GM19438 (cell line): ENCODE data around the gene BATF.
A peak's percentile ranks its signal among the peaks of the same experiment; 100 is the strongest.

Experiments
- ATAC-seq: cut with Tn5 transposase; IDR thresholded peaks from one replicate; pipeline ENCODE4 v1.9.1; 2021; ENCODE audit warnings: low read depth; ENCODE audit not compliant: unreplicated experiment

BATF gene

DNA sequence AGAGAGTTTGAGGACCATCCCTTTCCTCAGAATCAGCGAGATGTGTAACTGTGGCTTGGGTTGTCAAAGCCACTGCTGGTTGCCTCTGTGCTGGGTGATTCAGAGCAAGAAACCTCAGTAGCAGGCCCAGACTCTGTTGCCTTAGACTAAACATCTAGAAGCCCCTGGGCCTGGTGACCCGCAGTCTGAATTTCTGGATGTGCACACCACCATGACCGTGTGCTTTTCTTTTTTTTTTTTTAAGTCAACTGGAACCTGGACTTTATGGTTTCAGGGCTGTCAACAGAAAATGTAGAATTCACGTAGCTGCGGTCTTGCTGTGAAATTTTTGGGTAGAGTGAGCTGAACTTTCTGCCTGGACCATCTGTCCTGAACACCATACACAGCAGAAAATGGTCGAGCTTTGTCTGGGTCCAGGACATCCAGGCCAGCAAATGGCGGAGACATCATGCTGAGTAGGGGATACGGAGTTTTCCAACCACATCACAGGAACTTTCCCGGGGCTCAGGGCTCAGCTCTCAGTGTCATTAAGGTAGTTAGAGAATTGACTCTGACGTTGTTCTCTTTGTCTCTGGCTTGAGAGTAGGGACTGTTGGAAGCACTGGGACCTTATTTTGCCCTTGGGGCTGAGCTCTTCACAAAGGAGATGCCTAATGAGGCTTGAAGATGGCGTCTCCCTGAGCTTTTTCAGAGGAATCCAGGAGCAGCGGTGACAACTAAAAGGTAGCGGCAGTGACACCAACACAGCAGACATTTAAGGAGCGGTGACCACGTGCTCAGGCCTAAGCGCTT is 23.0 kb upstream of the BATF start:
- no peak for ATAC-seq

DNA sequence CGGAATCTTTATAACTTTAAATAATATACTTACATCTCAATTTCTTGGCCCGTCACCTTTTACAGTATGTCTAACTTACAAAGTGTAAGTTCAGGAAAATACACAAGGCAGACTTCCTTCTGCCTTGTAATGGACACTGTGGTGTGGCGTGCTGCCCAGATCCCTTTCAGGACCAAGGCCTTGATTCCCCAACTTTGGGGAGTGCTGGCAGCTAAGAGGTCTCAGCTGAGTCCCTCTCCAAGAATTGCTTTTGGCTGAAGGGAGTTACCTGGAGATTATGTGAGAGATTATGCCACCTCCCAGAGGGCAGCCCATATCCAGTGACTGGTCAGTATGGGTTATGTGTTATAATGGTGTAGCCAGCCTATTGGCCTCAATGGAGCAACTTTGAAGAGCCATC is 21.2 kb upstream of the BATF start:
- ATAC-seq = no peak

DNA sequence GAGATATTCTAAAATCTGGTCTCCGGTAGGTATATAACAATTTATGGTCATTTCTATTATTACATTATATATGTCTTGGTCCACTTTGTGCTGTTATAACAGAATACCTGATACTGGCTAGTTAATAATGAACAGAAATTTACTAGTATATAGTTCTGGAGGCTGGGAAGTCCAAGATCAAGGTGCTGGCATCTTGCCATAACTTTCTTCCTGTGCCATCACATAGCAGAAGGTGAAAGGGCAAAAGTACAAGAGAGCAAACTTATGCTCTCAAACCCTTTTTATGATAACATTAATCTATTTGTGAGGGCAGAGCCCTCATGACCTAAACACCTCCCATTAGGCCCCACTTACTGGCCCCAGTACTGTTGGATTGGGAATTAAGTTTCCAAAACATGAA is 17.9 kb upstream of the BATF start:
- ATAC-seq = no peak

DNA sequence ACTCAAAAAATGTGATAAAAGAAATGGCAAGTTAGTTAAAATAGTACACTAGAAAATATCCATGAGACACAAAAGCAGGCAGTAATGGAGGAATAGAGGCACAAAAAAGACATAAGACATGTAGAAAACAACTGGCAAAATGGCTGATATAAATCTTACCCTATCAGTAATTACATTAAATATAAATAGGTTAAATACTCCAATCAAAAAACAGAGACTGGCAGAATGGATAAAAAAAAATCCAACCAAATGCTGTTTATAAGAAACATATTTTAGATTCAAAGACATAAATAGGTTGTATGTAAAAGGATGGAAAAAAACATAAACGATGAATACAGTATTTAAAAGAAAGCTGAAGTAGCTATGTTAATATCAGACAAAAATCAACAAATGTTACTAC is 15.3 kb upstream of the BATF start:
- no peak for ATAC-seq

DNA sequence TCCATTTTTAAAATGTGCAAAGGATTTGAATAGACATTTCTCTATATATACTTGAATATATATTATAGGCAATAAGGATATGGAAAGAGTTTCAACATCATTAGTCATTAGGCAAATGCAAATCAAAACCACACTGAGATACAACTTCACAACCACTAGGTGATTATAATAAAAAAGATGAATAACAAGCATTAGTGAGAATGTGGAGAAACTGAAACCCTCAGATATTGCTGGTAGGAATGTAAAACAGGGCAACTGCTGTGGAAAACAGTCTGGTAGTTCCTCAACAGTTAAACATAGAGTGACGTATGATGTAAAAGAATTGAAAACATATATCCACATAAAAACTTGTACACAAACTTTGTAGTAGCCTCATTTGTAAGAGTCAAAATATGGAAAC is 11.7 kb upstream of the BATF start:
- ATAC-seq = no peak

DNA sequence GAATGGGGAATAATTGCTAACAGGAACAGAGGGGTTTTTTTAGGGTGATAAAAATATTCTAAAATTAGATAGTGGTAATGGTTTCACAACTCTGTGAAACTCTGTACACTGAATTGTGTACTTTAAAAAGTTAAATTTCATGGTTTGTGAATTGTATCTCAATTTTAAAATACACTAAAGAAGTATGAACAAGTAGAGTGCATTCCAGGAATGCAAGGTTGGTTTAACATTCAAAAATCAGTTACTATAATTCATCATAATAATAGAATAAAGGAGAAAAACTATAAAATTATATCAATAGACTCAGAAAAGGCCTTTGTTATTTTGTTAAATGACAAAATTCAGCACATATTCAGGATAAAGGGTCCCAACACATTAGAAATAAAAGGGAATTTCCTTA is 11.1 kb upstream of the BATF start:
- no peak for ATAC-seq

DNA sequence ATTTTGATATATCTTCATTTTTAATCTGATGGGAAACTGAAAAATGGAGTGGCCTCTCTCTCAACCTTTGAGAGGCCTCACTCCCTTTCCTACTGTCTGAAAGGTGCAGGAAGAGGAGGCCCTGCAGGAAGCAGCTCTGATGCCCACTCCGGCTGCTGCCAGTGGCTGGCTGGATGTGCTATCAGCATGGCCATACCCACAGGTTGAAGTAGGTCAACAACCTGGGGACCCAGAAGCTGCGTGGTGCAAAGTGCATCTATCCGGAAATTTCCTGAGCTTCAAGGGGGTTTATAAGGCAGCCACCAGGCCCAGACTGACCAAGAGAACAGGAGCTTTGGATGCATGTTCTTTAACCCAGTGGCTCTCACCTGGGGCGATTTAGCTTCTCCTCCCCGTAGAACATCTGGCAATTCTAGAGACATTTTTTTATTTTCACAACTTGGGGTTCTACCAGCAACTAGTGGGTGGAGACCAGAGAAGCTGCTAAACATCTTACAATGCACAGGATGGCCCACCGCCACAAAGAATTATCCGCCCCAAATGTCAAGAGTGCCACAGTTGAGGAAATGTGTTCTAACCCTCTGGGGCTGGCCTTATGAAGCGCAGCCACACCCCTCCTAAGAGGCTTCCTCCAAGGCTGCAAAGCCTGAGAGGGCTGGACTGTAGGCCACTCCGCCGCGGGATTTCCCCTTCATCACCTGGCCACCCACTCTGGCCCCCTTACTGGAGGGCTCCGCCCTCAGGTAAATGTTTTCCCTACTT is 8.2 kb upstream of the BATF start:
- peak; percentile 41 for ATAC-seq

DNA sequence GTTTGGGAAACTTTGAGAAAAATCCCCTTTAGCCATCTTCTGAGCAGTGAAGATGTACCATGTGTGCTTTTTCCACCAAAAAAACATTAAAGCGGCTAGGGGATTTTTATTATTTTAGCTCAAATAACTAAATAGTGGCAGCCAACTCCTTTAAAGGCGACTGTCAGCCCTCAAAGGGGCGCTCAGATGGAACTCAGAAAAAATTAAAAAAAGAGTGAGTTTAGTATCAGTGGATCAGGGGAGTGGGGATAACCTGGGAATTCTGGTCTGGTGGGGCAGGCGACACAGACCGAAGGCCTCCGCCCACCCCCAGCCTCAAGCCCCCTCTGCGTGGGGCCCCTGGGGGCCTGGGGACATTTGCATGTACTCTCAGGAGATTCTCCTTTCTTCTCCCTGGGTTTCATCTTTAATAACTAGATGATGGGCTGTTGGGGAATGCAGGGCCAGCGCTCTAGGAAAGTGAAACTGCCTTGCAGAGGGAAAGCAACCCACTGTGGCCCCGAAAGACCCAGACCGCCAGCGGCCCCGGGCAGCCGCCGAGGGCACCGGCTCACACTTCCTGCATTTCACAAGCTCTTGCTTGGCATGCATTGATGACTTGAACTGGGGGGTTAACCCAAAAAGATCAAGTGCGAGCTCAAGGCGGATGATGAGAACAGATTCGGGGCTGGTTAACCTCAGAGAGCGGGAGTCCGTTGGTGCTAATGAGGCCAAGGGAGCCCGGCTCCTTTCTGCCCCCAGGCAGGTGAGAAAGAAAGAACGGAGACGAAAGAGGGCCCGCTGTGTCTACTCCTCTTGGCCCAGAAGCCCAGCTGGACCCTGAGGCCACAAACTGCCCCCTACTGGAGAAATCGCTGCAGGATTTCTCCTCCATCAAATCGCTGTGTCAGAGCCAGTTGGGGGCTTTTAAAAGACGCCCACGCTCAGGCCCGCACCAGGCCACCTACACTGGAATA is 7.3 kb upstream of the BATF start:
- peak; percentile 50 for ATAC-seq

DNA sequence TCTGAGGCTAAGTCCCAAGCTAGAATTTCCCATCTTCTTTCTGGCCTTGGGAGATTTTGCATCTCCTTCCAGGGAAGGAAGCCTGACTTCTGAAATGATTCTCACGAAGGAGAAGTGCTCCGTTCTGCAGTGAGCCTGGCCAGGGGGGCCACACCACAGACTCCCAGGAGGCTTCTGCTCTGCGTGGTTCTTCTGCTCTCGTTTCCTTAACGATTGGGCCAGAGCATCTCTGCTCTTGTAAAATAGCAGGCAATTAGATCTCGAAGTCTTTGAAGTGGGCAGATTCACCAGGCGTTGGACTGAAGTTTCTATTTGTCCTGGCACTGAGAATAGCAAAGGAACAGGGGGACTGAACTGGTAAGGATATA is 6.7 kb upstream of the BATF start:
- peak; percentile 48 for ATAC-seq

DNA sequence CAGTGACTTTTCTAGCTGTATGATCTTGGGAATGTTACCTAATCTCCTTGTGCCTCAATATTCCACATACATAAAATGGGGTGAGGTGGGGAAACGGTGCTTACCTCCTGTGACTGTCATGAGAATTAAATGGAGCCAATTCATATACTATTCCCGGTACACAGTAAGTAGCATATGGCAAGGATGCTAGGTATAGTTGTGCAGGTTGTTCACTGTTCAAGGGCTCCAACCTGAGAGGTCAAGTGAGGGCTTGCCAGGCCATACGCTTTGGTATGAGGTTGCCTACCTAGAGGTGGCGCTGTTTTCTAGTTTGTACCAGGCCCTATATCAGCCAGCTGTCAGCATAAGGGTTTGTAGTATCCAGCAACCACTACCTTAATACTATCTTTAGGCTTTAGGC is 3.6 kb upstream of the BATF start:
- ATAC-seq = no peak

DNA sequence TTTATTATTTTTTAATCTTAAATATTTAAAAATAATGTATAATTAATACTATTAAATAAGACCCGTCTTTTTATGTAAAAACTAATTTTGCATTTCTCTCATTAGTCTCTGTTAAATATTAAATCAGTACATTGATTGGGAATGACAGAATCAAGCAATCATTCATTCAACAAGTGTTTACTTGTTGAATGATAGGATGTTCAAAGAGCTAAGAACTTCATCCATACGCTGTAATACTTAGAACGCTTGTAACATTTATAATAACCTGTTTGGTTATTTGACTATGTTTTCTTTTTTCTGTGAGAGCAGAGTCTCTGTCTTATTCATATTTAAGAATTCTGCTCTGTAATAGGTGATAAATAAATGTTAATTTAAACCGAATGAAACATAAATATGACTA is 2.9 kb upstream of the BATF start:
- no peak for ATAC-seq

DNA sequence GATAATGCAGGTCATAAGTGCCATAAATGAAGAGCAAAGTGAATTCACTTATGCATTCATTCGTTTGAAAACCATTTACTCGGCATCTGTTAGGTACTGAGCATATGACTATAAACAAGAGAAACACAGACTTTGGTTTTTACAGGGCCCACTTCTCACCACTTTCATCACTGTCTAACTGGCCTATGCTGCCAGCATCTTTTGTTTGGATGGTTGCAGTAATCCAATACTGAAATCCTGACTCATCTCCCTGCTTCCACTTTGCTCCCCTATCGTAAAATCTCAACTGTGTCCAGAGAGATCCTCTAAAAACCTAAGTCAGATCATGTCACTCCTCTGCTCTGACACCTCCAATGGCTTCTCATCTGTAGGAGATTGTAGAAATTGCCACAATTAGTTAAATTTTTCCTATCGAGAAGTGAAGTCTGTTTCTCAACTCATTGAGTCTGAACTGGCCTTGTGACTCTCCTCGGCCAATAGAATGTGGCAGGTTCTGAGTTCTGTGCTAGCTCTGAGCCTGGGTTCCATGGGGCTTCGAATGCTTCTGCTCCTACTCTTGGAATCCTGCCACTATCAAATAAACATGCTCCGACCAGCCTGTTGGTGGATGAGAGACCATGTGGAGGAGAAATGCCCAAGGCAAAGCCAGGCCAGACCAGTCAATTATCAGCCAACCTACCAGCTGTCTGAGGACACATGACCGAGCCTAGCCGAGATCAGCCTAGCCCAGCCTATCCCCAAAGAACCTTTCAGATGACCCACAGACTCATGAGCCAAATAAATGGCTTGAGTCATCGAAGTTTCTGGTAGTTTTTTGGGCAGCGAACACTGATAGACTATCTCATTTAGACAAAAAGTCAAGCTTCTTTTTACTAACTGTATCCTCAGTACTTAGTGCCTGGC is 2.2 kb upstream of the BATF start:
- no peak for ATAC-seq

DNA sequence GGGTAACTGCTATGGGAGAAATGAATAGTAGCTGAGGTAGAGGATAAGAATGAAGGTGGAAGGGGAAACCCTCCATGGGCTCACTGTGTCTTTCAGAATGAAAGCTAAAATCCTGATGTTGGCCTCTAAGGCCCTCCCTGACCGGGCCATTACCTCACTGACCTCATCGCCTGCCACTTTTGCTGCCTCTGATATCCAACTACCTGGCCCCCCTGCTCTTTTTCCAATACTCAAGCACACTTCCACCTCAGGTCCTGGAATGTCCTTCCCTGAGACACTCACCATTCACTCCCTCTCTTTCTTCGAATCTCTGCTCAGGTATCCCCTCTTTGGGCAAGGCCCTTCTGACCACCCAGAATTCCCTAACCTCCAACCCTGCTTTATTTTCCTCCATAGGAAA is 1.4 kb upstream of the BATF start:
- no peak for ATAC-seq

DNA sequence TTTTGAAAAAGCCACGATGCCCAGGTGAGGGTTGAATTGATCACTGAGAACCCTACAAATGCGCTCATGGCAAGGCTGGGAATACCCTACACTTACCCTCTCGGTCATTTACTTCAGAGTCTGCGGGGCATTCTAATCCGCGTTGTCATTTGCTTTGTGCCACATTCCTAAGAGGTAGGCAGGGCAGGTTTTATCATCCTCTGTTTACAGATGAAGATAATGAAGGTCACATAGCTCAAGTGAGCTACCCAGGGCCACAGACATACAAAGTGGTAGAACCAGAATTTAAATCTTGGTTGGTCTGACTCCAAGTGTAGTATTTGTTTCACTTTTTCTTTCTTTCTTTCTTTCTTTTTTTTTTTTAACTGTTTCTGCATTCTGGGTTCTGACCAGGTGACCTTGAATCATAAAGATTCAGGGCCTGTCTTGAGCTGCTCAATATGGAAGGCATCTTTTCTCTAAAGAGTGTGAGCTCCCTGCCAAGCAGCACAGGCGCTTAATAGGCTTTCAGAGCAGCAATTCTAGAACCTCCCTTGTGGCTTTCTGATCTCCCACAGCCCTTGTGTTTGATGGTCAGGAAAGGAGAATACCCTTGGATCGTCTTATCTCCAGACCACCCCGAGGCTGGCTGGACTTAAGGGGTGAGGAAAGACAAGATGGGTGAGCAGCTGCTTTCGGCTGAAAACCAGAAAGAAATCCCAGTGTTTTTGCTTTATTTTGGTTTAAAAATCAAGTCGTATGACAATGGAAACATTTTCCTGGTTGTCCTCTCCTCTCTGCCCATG is 662 bp upstream of the BATF start:
- ATAC-seq = peak; percentile 30

DNA sequence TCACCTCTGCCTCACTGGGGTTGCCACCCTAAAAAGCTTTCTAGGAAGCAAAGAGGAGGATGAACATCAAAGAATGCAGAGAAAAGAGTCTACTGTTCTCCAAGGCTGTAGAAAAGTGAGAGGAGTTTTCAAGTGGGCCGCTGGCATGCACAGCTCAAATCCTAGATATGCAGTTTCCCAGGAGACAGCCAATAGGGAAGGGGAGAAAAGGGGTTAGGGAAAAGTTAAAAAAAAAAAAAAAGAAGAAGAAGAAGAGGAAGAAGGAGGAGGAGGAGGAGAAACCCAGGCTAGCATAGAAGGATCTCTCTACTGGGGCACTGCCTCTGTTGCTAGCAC is 682 bp downstream of the BATF start:
- ATAC-seq = no peak

DNA sequence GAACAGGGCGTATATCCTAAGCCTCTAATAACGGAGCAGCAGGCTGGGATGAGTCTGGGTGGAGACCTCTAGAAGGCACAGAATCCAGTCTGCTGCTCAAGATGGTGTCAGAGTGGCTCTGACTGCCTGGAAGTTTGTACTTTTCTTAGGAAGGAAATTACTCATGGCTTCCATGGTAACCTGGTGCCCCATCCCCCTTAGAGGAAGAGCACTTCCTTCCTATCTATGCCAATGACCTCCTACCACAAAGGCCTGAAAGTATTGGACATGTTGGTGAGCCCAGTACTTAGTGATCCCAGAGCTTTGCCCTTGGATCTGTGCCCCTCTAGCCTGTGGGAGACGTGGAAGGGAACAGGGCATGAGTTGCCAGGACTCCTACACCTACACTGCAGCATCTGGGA is 1.5 kb downstream of the BATF start:
- ATAC-seq = no peak

DNA sequence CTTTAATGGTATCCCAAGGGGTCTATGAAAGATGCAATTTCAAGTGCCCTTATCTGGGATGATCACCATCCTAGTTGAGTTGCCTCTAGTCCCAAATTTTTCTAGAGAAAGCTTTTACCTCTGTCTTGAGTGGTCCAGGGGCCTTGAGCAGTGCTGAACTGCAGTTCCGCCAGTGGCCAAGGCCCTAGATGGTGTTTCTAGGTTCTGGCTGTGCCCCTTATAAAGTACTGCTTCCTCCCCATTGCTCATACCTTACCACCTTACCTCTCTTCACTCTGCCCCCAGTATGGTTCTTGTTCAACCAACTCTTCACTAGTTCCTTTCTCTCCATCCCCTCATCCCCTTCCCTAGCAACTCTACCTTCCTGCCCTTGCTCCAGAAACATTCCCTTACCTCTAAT is 3.7 kb downstream of the BATF start:
- no peak for ATAC-seq

DNA sequence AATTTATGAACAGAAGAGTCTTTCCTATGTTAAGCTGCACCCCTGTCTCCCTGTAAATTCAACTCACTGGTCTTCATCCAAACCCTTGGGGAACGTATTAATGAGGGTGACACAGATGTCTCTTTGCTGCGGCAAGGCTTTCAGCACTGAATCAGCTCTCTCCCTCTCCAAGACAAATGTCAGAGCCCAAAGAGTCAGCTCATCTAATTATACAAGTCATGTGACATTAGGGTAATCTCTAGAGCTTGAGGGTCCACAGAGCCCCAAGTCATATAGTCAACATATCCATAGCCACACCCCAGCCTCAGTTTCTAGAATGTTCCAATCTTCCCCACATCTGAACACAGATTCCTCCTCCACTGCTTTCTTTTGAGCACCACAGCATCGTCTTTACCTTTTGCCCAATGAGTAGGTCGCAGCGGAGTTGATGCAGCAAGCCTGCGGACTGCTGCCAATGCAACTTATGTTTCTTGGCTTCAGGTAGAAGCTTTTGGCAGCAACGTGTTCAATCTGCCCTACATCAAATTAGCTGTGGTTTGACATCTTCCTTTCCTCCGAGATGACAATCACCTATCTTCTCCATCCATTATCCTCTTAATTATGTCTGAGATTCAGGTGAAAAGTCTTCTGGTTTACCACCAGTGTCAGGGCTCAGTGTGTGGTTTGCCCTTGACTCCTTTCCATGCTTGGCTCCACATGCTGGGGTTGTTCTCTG is 5.3 kb downstream of the BATF start:
- no peak for ATAC-seq

DNA sequence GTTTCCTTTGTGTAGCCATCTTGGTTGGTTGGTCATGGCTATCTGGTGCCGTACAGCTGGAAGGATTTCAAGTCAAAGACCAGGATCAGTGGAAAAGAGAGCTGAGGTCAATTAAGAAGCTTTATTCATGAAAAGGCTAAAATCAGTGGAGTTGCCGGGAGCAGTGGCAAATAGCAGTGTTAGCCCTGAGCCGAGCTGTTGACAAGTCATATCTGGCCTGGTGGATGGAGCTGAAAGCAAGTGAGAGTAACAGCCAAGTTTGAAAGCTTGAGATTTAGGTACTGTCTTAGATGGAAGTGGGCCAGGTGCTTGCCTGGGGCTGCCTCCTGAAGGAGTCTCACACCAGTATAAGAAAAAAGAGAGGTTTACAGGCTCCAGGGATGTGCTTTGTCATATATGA is 9.0 kb downstream of the BATF start:
- no peak for ATAC-seq
